GM12878 (cell line): ENCODE data around the gene RPL27. TPM values are rescaled to one million over a fixed set of nuclear protein-coding genes. Genes with fewer than 3 reads are reported as not detected.

Experiments used
- ATAC-seq: fragments of 200-7000 bp; cut with Tn5 transposase; 3 replicates; pipeline ENCODE4 v1.9.1; 2020; ENCODE audit warnings: mild to moderate bottlenecking, moderate library complexity
- BruUV-seq: library from RNA; stranded (reverse); fragments of 400-500 nt; replicated peaks from 2 replicates; lab custom pipeline; 2021; lab: Mats Ljungman, UMichigan
- CTCF ChIA-PET: fragments of 300-600 bp; sonication (Branson Sonifier 250); formaldehyde crosslinking; extraction: SDS; loops from one replicate; lab custom pipeline; 2021; ENCODE audit warnings: inconsistent platforms; lab: Yijun Ruan, JAX
- POLR2A ChIA-PET: fragments of 350-600 bp; formaldehyde crosslinking; extraction: SDS; loops from one replicate; lab custom pipeline; 2021; ENCODE audit warnings: inconsistent platforms; lab: Charles Lee
- RAD21 ChIA-PET: fragments of 300-600 bp; sonication (Branson Sonifier 250); formaldehyde crosslinking; loops from one replicate; lab custom pipeline; 2023; ENCODE audit warnings: antibody characterized with exemption; ENCODE audit not compliant: unreplicated experiment; lab: Charles Lee
- SMC1A ChIA-PET: fragments of 300-600 bp; sonication (Branson Sonifier 250); formaldehyde crosslinking; loops from one replicate; lab custom pipeline; 2023; ENCODE audit not compliant: unreplicated experiment, uncharacterized antibody; lab: Charles Lee
- DNase-seq: peaks from one replicate; pipeline ENCODE4 v3.0.0-alpha.2; 2011; ENCODE audit warnings: low read depth, low spot score
- FAIRE-seq: peaks from 3 replicates; lab custom pipeline; 2011; peaks lifted over from hg19 to GRCh38; lab: Jason Lieb, UNC
- H2AFZ ChIP-seq: 2 replicates; pipeline ENCODE4 v1.6.0; 2011; ENCODE audit warnings: low read depth, low read length, control low read depth; ENCODE audit not compliant: control insufficient read depth
- H3K27ac ChIP-seq: 2 replicates; pipeline ENCODE4 v1.5.1; 2011; ENCODE audit warnings: control low read depth; ENCODE audit not compliant: control insufficient read depth, insufficient read depth
- H3K27me3 ChIP-seq, 2 experiments: replicated peaks in 1 of 2; 2 replicates each; pipeline versions ENCODE4 v1.6.0 to v1.6.1; 2011; ENCODE audit warnings: low read length in 1 of 2; ENCODE audit not compliant: control insufficient read depth in 2 of 2, insufficient read depth in 2 of 2
- H3K36me3 ChIP-seq, 2 experiments: 2 replicates each; pipeline ENCODE4 v1.5.1; 2011; ENCODE audit warnings: low read length in 1 of 2; ENCODE audit not compliant: control insufficient read depth in 2 of 2, insufficient read depth in 2 of 2
- H3K4me1 ChIP-seq: 2 replicates; pipeline ENCODE4 v1.6.1; 2011; ENCODE audit warnings: mild to moderate bottlenecking, low read length, moderate library complexity, mixed read lengths; ENCODE audit not compliant: control insufficient read depth, insufficient read depth
- H3K4me2 ChIP-seq: 2 replicates; pipeline ENCODE4 v1.6.0; 2011; ENCODE audit warnings: control low read depth; ENCODE audit not compliant: control insufficient read depth, insufficient read depth
- H3K4me3 ChIP-seq: fragments of 200-600 bp; sonication (generic); 2 replicates; pipeline ENCODE4 v1.5.1; 2016
- H3K79me2 ChIP-seq: 2 replicates; pipeline ENCODE4 v1.6.0; 2011; ENCODE audit warnings: low read length; ENCODE audit not compliant: control insufficient read depth, insufficient read depth
- H3K9ac ChIP-seq: 2 replicates; pipeline ENCODE4 v1.8.0; 2011; ENCODE audit warnings: low read length, control low read depth, mixed read lengths; ENCODE audit not compliant: control insufficient read depth, insufficient read depth
- H3K9me3 ChIP-seq: replicated peaks from 3 replicates; pipeline ENCODE4 v1.5.1; 2011; ENCODE audit warnings: mild to moderate bottlenecking, low read length; ENCODE audit not compliant: control insufficient read depth, insufficient read depth
- H4K20me1 ChIP-seq: 2 replicates; pipeline ENCODE4 v1.6.0; 2011; ENCODE audit not compliant: control insufficient read depth, insufficient read depth
- ATF2 ChIP-seq: IDR thresholded peaks from 2 replicates; pipeline ENCODE4 v1.6.1; 2012; ENCODE audit warnings: low read length, inconsistent platforms
- CBFB ChIP-seq: IDR thresholded peaks from 2 replicates; pipeline ENCODE4 v1.6.1; 2016; ENCODE audit warnings: antibody characterized with exemption, low read depth
- CHD1 ChIP-seq: IDR thresholded peaks from 2 replicates; pipeline ENCODE4 v1.6.1; 2012; ENCODE audit warnings: low read depth, low read length, improper control_type of control experiment
- EZH2 ChIP-seq: IDR thresholded peaks from 2 replicates; pipeline ENCODE4 v1.6.1; 2012; ENCODE audit warnings: low read depth, mild to moderate bottlenecking, control low read depth, inconsistent platforms, low read length, borderline replicate concordance; ENCODE audit not compliant: control insufficient read depth
- FOS ChIP-seq: IDR thresholded peaks from 3 replicates; pipeline ENCODE4 v1.6.1; 2011; ENCODE audit warnings: borderline replicate concordance; ENCODE audit not compliant: insufficient read length; ENCODE audit errors: extremely low read depth
- HSF1 ChIP-seq: fragments of 150-350 bp; IDR thresholded peaks from 2 replicates; pipeline ENCODE4 v1.6.1; 2014; ENCODE audit warnings: mild to moderate bottlenecking, low read depth, low read length
- IRF4 ChIP-seq: IDR thresholded peaks from 2 replicates; pipeline ENCODE4 v1.6.1; 2011; ENCODE audit warnings: low read depth, low read length
- MYB ChIP-seq: fragments of 150-350 bp; IDR thresholded peaks from 2 replicates; pipeline ENCODE4 v1.6.1; 2014; ENCODE audit warnings: mild to moderate bottlenecking, low read depth, low read length, borderline replicate concordance
- PBX3 ChIP-seq: IDR thresholded peaks from 2 replicates; pipeline ENCODE4 v1.6.1; 2011; ENCODE audit warnings: mild to moderate bottlenecking, low read depth, low read length, moderate library complexity; ENCODE audit not compliant: insufficient replicate concordance
- RUNX3 ChIP-seq: IDR thresholded peaks from 2 replicates; pipeline ENCODE4 v1.6.1; 2012; ENCODE audit warnings: low read length, inconsistent platforms
- SIN3A ChIP-seq: IDR thresholded peaks from 2 replicates; pipeline ENCODE4 v1.6.1; 2012; ENCODE audit warnings: low read depth, low read length, improper control_type of control experiment
- SMAD1 ChIP-seq: fragments of 450-650 bp; IDR thresholded peaks from 2 replicates; pipeline ENCODE4 v1.6.1; 2018; ENCODE audit warnings: mild to moderate bottlenecking, low read depth; ENCODE audit not compliant: partially characterized antibody
- SUPT20H ChIP-seq: IDR thresholded peaks from 2 replicates; pipeline ENCODE4 v1.6.1; 2011; ENCODE audit warnings: low read depth, mild to moderate bottlenecking, low read length, moderate library complexity, borderline replicate concordance; ENCODE audit not compliant: control insufficient read depth
- SUZ12 ChIP-seq: fragments of 200-600 bp; sonication (generic); IDR thresholded peaks from one replicate; pipeline ENCODE4 v1.6.1; 2018; ENCODE audit warnings: antibody characterized with exemption, mild to moderate bottlenecking; ENCODE audit not compliant: unreplicated experiment
- ZNF687 ChIP-seq: fragments of 450-650 bp; IDR thresholded peaks from 2 replicates; pipeline ENCODE4 v1.6.1; 2017; ENCODE audit warnings: mild to moderate bottlenecking, moderate library complexity
- WGBS: methylation state at CpG from one replicate; pipeline ENCODE4 v1.1.6; 2016; ENCODE audit warnings: low lambda C conversion rate; ENCODE audit not compliant: insufficient replicate concordance, insufficient coverage; ENCODE audit errors: missing lambda C conversion rate; 5-methylcytosine and 5-hydroxymethylcytosine counted together
- in situ Hi-C: fragments of 300-500 bp; cut with MboI; formaldehyde crosslinking; loops from 9 replicates; pipeline ENCODE4 v1.14.3; 2018; ENCODE audit warnings: mixed read lengths
- intact Hi-C: fragments of 100-400 bp; cut with micrococcal nuclease; formaldehyde crosslinking; loops from one replicate; pipeline ENCODE4 v1.14.2; 2022; ENCODE audit not compliant: unreplicated experiment
- polyA plus RNA-seq, 11 experiments: library from polyadenylated mRNA; depleted of rRNA in 4 of 11; unstranded in 6 of 11; stranded (reverse) in 5 of 11; fragments of >200 nt; fragmentation: Nextera tagmentation in 4 of 11; fragmentation: Illumina TruSeq in 1 of 11; extraction: Ambion mirVana in 4 of 11; extraction: Trizol in 1 of 11; gene quantifications; 1 replicate in 1 of 11; 2 replicates in 10 of 11; pipeline versions ENCODE4 v1.2.1 to v1.2.3, GENCODE V29; 2011 to 2016; ENCODE audit warnings: inconsistent platforms in 2 of 11, missing spikeins in 2 of 11, low read depth in 1 of 11
- total RNA-seq, 4 experiments: library from RNA; depleted of rRNA in 3 of 4; stranded (reverse); fragments of >200 nt in 3 of 4; fragmentation: Illumina TruSeq in 1 of 4; extraction: Trizol in 1 of 4; gene quantifications; 2 replicates each; pipeline versions ENCODE4 v1.2.1 to v1.2.3, GENCODE V29; 2013 to 2021

The RPL27 gene
- total and polyA plus RNA-seq, 10 of the 15 experiments (the other 5 are each of a cell fraction or from before 2014, with no cell fraction given): 1,748 to 6,934 (median 3,779) TPM

GRCh38 chr17:43025766-43026537 lies 27.7 kb downstream of the RPL27 start:
- RAD21 ChIA-PET: no interaction called here
- 68% methylated on average over 15 of the region's 16 CpGs for WGBS
- no peak overlapping the region for H2AFZ ChIP-seq
- no peak for TF ChIP-seq ATF2
- TF ChIP-seq RUNX3: no peak
- no peak for TF ChIP-seq SMAD1
- no peak for TF ChIP-seq CBFB
- TF ChIP-seq EZH2: no peak
- no peak for TF ChIP-seq SIN3A
- no peak for TF ChIP-seq FOS
- TF ChIP-seq CHD1: no peak
- no peak for TF ChIP-seq SUZ12
- no peak for TF ChIP-seq PBX3
- no peak for TF ChIP-seq MYB
- no peak for TF ChIP-seq SUPT20H
- TF ChIP-seq ZNF687: no peak
- no peak for TF ChIP-seq HSF1
- no peak for TF ChIP-seq IRF4

More at GRCh38 chr17:43025766-43026537, 27.7 kb downstream of the RPL27 start:
- no peaks in the 10 kb centered on the region for H3K36me3 ChIP-seq
- CTCF ChIA-PET: interaction anchor here (0.6 kb wide), 2 partner anchors 30 to 196 kb away, joined by 3 to 5 read pairs; no protein-coding TSS in a partner anchor
- H3K27me3 ChIP-seq: no peaks in the 10 kb centered on the region
- no peaks in the 10 kb centered on the region for H4K20me1 ChIP-seq
- H3K27ac ChIP-seq: no peak overlapping the region
- no peak overlapping the region for H3K4me3 ChIP-seq
- ATAC-seq (no peak), FAIRE-seq (no peak), DNase-seq (no peak)
- no peak overlapping the region for H3K9ac ChIP-seq
- POLR2A ChIA-PET: no interaction called here
- in situ Hi-C loops: loop anchor here (10.0 kb wide), 1 partner anchor 189 kb away; the partner anchor contains the start of gene TMEM106A
- no peaks in the 10 kb centered on the region for H3K79me2 ChIP-seq
- H3K4me2 ChIP-seq: no peak overlapping the region
- SMC1A ChIA-PET: no interaction called here
- no peaks in the 10 kb centered on the region for H3K9me3 ChIP-seq
- H3K4me1 ChIP-seq: peaks cover 7% of the 10 kb centered on the region; the same call in 1 of the 2 replicates
- intact Hi-C loops: no loop called here
- no TSS peak for BruUV-seq
